Measurements from ENCODE around the gene KIF5B. TPM values are rescaled to one million over a fixed set of nuclear protein-coding genes. Genes with fewer than 3 reads are reported as not detected.
"Not testable (repeated sequence)": the region's sequence is repeated elsewhere in the genome, so short reads cannot be mapped to it uniquely, and the experiment has no call there.

The KIF5B gene
- total and polyA plus RNA-seq, 2 experiments from 2014 or later, result 63.5 to 81.8 TPM

DNA sequence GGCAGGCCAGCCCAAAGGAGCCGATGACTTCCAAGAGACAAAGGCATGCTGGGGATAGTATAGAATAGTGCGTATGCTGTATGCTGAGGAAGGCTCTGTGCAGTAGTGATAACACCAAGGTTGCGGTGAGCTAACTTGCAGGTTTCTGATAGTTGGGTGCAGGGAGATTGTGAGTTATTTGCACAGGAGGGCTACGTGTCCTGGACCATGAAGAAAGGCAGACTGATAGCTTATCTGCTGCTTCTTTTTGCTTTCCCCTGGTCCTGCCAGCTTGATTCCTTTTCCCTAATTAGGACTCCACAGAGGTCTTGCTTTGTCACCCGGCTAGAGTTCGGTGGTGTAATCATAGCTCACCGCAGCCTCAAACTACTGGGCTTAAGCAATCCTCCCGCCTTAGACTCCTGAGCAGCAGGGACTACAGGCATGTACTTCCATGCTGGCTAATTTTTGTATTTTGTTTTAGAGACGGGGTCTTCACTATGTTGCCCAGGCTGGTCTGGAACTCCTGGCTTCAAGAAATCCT lies 83.6 kb downstream of the KIF5B start:
- Histone ChIP-seq H3K4me2 (no peak overlapping the region), H2AFZ (no peak overlapping the region), H4K20me1 (replicated peaks; ENCODE audit: insufficient read depth) (no peaks in the 10 kb centered on the region), H3K27me3 (ENCODE audit: insufficient read depth) (no peaks in the 10 kb centered on the region), H3K27ac (ENCODE audit: low read depth) (no peak overlapping the region), H3F3A (replicated peaks; ENCODE audit: low read depth) (no peaks in the 10 kb centered on the region), H3K4me3 (no peak overlapping the region), H3K36me3 (ENCODE audit: insufficient read depth) (no peaks in the 10 kb centered on the region), H3K9me2 (ENCODE audit: insufficient read depth) (no peaks in the 10 kb centered on the region; the same call in 1 of the 2 replicates), H3K4me1 (ENCODE audit: insufficient read depth) (peaks cover 9% of the 10 kb centered on the region; the same call in 1 of the 2 replicates), H3K79me2 (replicated peaks; ENCODE audit: insufficient read depth) (no peaks in the 10 kb centered on the region)
- peaks cover 1% of the 10 kb centered on the region for H3K27me3 Mint-ChIP-seq (ENCODE audit: insufficient read depth, low read depth, poor library complexity)
- H3K27ac Mint-ChIP-seq, result no peak overlapping the region
- no peak overlapping the region for H3K4me3 Mint-ChIP-seq
- peaks cover 6% of the 10 kb centered on the region; the same call in 2 of the 3 replicates for H3K36me3 Mint-ChIP-seq (ENCODE audit: low read depth)
- no peak for TF ChIP-seq ZNF114 (CRISPR knock-in tag; IDR thresholded peaks at IDR 0.05)
- TF ChIP-seq STAT1 (IDR thresholded peaks at IDR 0.05; ENCODE audit: unreplicated experiment), result no peak
- no peak for TF ChIP-seq NANOG (IDR thresholded peaks at IDR 0.05; ENCODE audit: borderline replicate concordance)
- TF ChIP-seq, protein P1, sequence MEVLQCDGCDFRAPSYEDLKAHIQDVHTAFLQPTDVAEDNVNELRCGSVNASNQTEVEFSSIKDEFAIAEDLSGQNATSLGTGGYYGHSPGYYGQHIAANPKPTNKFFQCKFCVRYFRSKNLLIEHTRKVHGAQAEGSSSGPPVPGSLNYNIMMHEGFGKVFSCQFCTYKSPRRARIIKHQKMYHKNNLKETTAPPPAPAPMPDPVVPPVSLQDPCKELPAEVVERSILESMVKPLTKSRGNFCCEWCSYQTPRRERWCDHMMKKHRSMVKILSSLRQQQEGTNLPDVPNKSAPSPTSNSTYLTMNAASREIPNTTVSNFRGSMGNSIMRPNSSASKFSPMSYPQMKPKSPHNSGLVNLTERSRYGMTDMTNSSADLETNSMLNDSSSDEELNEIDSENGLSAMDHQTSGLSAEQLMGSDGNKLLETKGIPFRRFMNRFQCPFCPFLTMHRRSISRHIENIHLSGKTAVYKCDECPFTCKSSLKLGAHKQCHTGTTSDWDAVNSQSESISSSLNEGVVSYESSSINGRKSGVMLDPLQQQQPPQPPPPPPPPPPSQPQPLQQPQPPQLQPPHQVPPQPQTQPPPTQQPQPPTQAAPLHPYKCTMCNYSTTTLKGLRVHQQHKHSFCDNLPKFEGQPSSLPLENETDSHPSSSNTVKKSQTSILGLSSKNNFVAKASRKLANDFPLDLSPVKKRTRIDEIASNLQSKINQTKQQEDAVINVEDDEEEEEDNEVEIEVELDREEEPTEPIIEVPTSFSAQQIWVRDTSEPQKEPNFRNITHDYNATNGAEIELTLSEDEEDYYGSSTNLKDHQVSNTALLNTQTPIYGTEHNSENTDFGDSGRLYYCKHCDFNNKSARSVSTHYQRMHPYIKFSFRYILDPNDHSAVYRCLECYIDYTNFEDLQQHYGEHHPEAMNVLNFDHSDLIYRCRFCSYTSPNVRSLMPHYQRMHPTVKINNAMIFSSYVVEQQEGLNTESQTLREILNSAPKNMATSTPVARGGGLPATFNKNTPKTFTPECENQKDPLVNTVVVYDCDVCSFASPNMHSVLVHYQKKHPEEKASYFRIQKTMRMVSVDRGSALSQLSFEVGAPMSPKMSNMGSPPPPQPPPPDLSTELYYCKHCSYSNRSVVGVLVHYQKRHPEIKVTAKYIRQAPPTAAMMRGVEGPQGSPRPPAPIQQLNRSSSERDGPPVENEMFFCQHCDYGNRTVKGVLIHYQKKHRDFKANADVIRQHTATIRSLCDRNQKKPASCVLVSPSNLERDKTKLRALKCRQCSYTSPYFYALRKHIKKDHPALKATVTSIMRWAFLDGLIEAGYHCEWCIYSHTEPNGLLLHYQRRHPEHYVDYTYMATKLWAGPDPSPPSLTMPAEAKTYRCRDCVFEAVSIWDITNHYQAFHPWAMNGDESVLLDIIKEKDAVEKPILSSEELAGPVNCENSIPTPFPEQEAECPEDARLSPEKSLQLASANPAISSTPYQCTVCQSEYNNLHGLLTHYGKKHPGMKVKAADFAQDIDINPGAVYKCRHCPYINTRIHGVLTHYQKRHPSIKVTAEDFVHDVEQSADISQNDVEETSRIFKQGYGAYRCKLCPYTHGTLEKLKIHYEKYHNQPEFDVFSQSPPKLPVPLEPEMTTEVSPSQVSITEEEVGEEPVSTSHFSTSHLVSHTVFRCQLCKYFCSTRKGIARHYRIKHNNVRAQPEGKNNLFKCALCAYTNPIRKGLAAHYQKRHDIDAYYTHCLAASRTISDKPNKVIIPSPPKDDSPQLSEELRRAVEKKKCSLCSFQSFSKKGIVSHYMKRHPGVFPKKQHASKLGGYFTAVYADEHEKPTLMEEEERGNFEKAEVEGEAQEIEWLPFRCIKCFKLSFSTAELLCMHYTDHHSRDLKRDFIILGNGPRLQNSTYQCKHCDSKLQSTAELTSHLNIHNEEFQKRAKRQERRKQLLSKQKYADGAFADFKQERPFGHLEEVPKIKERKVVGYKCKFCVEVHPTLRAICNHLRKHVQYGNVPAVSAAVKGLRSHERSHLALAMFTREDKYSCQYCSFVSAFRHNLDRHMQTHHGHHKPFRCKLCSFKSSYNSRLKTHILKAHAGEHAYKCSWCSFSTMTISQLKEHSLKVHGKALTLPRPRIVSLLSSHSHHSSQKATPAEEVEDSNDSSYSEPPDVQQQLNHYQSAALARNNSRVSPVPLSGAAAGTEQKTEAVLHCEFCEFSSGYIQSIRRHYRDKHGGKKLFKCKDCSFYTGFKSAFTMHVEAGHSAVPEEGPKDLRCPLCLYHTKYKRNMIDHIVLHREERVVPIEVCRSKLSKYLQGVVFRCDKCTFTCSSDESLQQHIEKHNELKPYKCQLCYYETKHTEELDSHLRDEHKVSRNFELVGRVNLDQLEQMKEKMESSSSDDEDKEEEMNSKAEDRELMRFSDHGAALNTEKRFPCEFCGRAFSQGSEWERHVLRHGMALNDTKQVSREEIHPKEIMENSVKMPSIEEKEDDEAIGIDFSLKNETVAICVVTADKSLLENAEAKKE (CRISPR knock-in tag; IDR thresholded peaks at IDR 0.05), result no peak
- TF ChIP-seq CREB1 (CRISPR knock-in tag; IDR thresholded peaks at IDR 0.05; ENCODE audit: low read depth), result no peak
- DNase-seq (ENCODE audit: low spot score) (no peak), ATAC-seq (no peak)
- H3K9me3 Mint-ChIP-seq, result peaks cover 3% of the 10 kb centered on the region; the same call in 1 of the 3 replicates
- H3K4me1 Mint-ChIP-seq, result peaks cover 12% of the 10 kb centered on the region

DNA sequence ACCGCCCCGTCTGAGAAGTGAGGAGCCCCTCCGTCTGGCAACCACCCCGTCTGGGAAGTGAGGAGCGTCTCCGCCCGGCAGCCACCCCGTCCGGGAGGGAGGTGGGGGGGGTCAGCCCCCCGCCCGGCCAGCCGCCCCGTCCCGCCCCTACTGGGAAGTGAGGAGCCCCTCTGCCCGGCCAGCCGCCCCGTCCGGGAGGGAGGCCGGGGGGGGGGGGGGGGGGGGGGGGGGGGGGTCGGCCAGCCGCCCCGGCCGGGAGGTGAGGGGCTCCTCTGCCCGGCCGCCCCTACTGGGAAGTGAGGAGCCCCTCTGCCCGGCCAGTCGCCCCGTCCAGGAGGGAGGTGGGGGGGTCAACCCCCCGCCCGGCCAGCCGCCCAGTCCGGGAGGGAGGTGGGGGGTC lies 86.4 kb downstream of the KIF5B start:
- not testable (repeated sequence) for H3K79me2 ChIP-seq (replicated peaks; ENCODE audit: insufficient read depth); H3K9me2 ChIP-seq (ENCODE audit: insufficient read depth); H3K36me3 ChIP-seq (ENCODE audit: insufficient read depth); H3K27me3 Mint-ChIP-seq (ENCODE audit: insufficient read depth, low read depth, poor library complexity); H3K36me3 Mint-ChIP-seq (ENCODE audit: low read depth); H2AFZ ChIP-seq; H3K4me3 ChIP-seq; H3F3A ChIP-seq (replicated peaks; ENCODE audit: low read depth); H3K27ac ChIP-seq (ENCODE audit: low read depth); H4K20me1 ChIP-seq (replicated peaks; ENCODE audit: insufficient read depth); H3K27ac Mint-ChIP-seq; H3K4me1 ChIP-seq (ENCODE audit: insufficient read depth); ATAC-seq; DNase-seq (ENCODE audit: low spot score); H3K4me3 Mint-ChIP-seq; H3K27me3 ChIP-seq (ENCODE audit: insufficient read depth); H3K4me1 Mint-ChIP-seq; H3K4me2 ChIP-seq; H3K9me3 Mint-ChIP-seq

All from GM23338 (cell line).